Neural progenitor cell (in vitro differentiated cells): ENCODE measurements around the gene ZNF77. TPM values are rescaled to one million over a fixed set of nuclear protein-coding genes. Genes with fewer than 3 reads are reported as not detected.
A peak's percentile ranks its signal among the peaks of the same experiment; 100 is the strongest.

Experiments
- DNase-seq: peaks from one replicate; pipeline ENCODE4 v3.0.0-alpha.2; 2016; ENCODE audit warnings: low spot score
- H2AFZ ChIP-seq: fragments of 200-600 bp; sonication (generic); replicated peaks from 2 replicates; pipeline ENCODE4 v1.6.1; 2016; ENCODE audit warnings: antibody characterized with exemption
- H3F3A ChIP-seq: fragments of 200-600 bp; sonication (generic); 2 replicates; pipeline ENCODE4 v1.6.1; 2016; ENCODE audit warnings: antibody characterized with exemption, low read depth
- H3K27ac ChIP-seq: fragments of 200-600 bp; sonication (generic); 2 replicates; pipeline ENCODE4 v1.5.1; 2016; ENCODE audit warnings: mild to moderate bottlenecking
- H3K27me3 ChIP-seq: fragments of 200-600 bp; sonication (generic); 2 replicates; pipeline ENCODE4 v1.6.1; 2016; ENCODE audit warnings: mild to moderate bottlenecking, moderate library complexity
- H3K36me3 ChIP-seq: fragments of 200-600 bp; sonication (generic); 2 replicates; pipeline ENCODE4 v1.5.1; 2016
- H3K4me1 ChIP-seq: fragments of 200-600 bp; sonication (generic); 2 replicates; pipeline ENCODE4 v1.6.1; 2016; ENCODE audit warnings: mixed run types
- H3K4me2 ChIP-seq: fragments of 200-600 bp; sonication (generic); 2 replicates; pipeline ENCODE4 v1.6.1; 2016
- H3K4me3 ChIP-seq: fragments of 200-600 bp; sonication (generic); 2 replicates; pipeline ENCODE4 v1.5.1; 2016
- H3K79me2 ChIP-seq: fragments of 200-600 bp; sonication (generic); 2 replicates; pipeline ENCODE4 v1.6.1; 2016; ENCODE audit warnings: low read depth
- H3K9ac ChIP-seq: fragments of 200-600 bp; sonication (generic); 2 replicates; pipeline ENCODE4 v1.6.1; 2016
- H3K9me3 ChIP-seq: fragments of 200-600 bp; sonication (generic); 2 replicates; pipeline ENCODE4 v1.5.1; 2016; ENCODE audit warnings: low read depth
- H4K20me1 ChIP-seq: fragments of 200-600 bp; sonication (generic); 2 replicates; pipeline ENCODE4 v1.6.1; 2016; ENCODE audit warnings: low read depth
- H3K27ac Mint-ChIP-seq: 3 replicates; pipeline ENCODE4 v1.8.0; 2021; ENCODE audit warnings: mixed read lengths
- H3K27me3 Mint-ChIP-seq: 2 replicates; pipeline ENCODE4 v1.8.0; 2022; ENCODE audit warnings: low read depth, mild to moderate bottlenecking, inconsistent platforms, moderate library complexity, mixed read lengths; ENCODE audit not compliant: insufficient read depth
- H3K36me3 Mint-ChIP-seq: 3 replicates; pipeline ENCODE4 v1.8.0; 2021; ENCODE audit warnings: mixed read lengths
- H3K4me1 Mint-ChIP-seq: 3 replicates; pipeline ENCODE4 v1.8.0; 2021; ENCODE audit warnings: mixed read lengths
- H3K4me3 Mint-ChIP-seq: 3 replicates; pipeline ENCODE4 v1.8.0; 2021; ENCODE audit warnings: mild to moderate bottlenecking, moderate library complexity, mixed read lengths
- H3K9me3 Mint-ChIP-seq: 3 replicates; pipeline ENCODE4 v1.8.0; 2020; ENCODE audit warnings: mixed read lengths
- CTCF ChIP-seq: fragments of 200-600 bp; sonication (generic); IDR thresholded peaks from 2 replicates; pipeline ENCODE4 v1.5.1; 2017; ENCODE audit warnings: antibody characterized with exemption, mild to moderate bottlenecking
- EZH2 ChIP-seq: fragments of 200-600 bp; sonication (generic); IDR thresholded peaks from 2 replicates; pipeline ENCODE4 v1.6.1; 2017; ENCODE audit warnings: antibody characterized with exemption, mild to moderate bottlenecking, moderate library complexity
- EZH2phosphoT487 ChIP-seq: fragments of 200-600 bp; sonication (generic); IDR thresholded peaks from 2 replicates; pipeline ENCODE4 v1.6.1; 2017; ENCODE audit warnings: antibody characterized with exemption
- total RNA-seq: library from RNA; depleted of rRNA; stranded (reverse); fragments of >200 nt; gene quantifications from 2 replicates; pipeline ENCODE4 v1.2.3, GENCODE V29; 2015; ENCODE audit warnings: low replicate concordance

The ZNF77 gene
- total RNA-seq, 1 donor from 2014 or later: 6.5 TPM

GRCh38 chr19:2986951-2987524, 42.3 kb upstream of the ZNF77 start:
- H4K20me1 ChIP-seq: peaks cover 19% of the 10 kb centered on the region
- Mint-ChIP-seq H3K4me1 (peaks cover 32% of the 10 kb centered on the region), H3K27me3 (peaks cover 37% of the 10 kb centered on the region), H3K9me3 (no peaks in the 10 kb centered on the region), H3K36me3 (no peaks in the 10 kb centered on the region), H3K27ac (no peak overlapping the region), H3K4me3 (peak overlapping the region; percentile 81)
- no peaks in the 10 kb centered on the region for H3K9me3 ChIP-seq
- H3K4me3 ChIP-seq: peak overlapping the region; percentile 31
- peaks cover 33% of the 10 kb centered on the region for H3F3A ChIP-seq
- H3K79me2 ChIP-seq: no peaks in the 10 kb centered on the region
- peak overlapping the region; percentile 55 for H2AFZ ChIP-seq
- peaks cover 26% of the 10 kb centered on the region for H3K4me1 ChIP-seq
- H3K36me3 ChIP-seq: no peaks in the 10 kb centered on the region
- no peak overlapping the region for H3K9ac ChIP-seq
- peak overlapping the region; percentile 77 for H3K4me2 ChIP-seq
- TF ChIP-seq EZH2phosphoT487 (no peak), CTCF (no peak)
- H3K27ac ChIP-seq: no peak overlapping the region
- peak; percentile 89 for DNase-seq
- H3K27me3 ChIP-seq: peaks cover 45% of the 10 kb centered on the region

- peak overlapping the region; percentile 77 for H3K4me3 Mint-ChIP-seq
- H3K27me3 Mint-ChIP-seq: peaks cover 53% of the 10 kb centered on the region
- DNase-seq: no peak
- Histone ChIP-seq H3K36me3 (no peaks in the 10 kb centered on the region), H4K20me1 (peaks cover 19% of the 10 kb centered on the region), H3K4me1 (peaks cover 26% of the 10 kb centered on the region), H3K9ac (no peak overlapping the region), H2AFZ (no peak overlapping the region), H3K79me2 (no peaks in the 10 kb centered on the region), H3K4me2 (peak overlapping the region; percentile 69), H3F3A (peaks cover 38% of the 10 kb centered on the region), H3K4me3 (peak overlapping the region; percentile 19), H3K9me3 (no peaks in the 10 kb centered on the region), H3K27me3 (peaks cover 73% of the 10 kb centered on the region), H3K27ac (no peak overlapping the region)
- peaks cover 39% of the 10 kb centered on the region for H3K4me1 Mint-ChIP-seq
- H3K9me3 Mint-ChIP-seq: peaks cover 3% of the 10 kb centered on the region
- no peak overlapping the region for H3K27ac Mint-ChIP-seq
- no peaks in the 10 kb centered on the region for H3K36me3 Mint-ChIP-seq
- TF ChIP-seq EZH2 (no peak), CTCF (no peak), EZH2phosphoT487 (no peak)
These were observed 39.4 kb upstream of the ZNF77 start for GRCh38 chr19:2984215-2984528.

GRCh38 chr19:2983351-2984214, 38.8 kb upstream of the ZNF77 start:
- Histone ChIP-seq H3K9ac (no peak overlapping the region), H3K9me3 (no peaks in the 10 kb centered on the region), H3K4me1 (peaks cover 26% of the 10 kb centered on the region), H2AFZ (no peak overlapping the region), H4K20me1 (peaks cover 19% of the 10 kb centered on the region), H3K4me2 (peak overlapping the region; percentile 69), H3K4me3 (peak overlapping the region; percentile 19), H3K27ac (no peak overlapping the region), H3K27me3 (peaks cover 74% of the 10 kb centered on the region), H3K36me3 (no peaks in the 10 kb centered on the region), H3F3A (peaks cover 38% of the 10 kb centered on the region), H3K79me2 (no peaks in the 10 kb centered on the region)
- H3K36me3 Mint-ChIP-seq: no peaks in the 10 kb centered on the region
- peak; percentile 92 for DNase-seq
- H3K4me3 Mint-ChIP-seq: no peak overlapping the region
- H3K9me3 Mint-ChIP-seq: peaks cover 3% of the 10 kb centered on the region
- H3K27ac Mint-ChIP-seq: no peak overlapping the region
- TF ChIP-seq EZH2 (no peak), EZH2phosphoT487 (peak; percentile 72), CTCF (no peak)
- H3K27me3 Mint-ChIP-seq: peaks cover 53% of the 10 kb centered on the region
- H3K4me1 Mint-ChIP-seq: peaks cover 37% of the 10 kb centered on the region
